Measurements from ENCODE around the gene MYZAP. TPM values are rescaled to one million over a fixed set of nuclear protein-coding genes. Genes with fewer than 3 reads are reported as not detected.

Gene MYZAP
- polyA plus RNA-seq, 2 of the 4 experiments (the other 2 are of a cell fraction) = 1.2 to 2.4 TPM

- TF ChIP-seq SMC3 (IDR thresholded peaks at IDR 0.05) (no peak), TFCP2L1 (CRISPR knock-in tag; IDR thresholded peaks at IDR 0.05) (no peak), ZNF302 (CRISPR knock-in tag; IDR thresholded peaks at IDR 0.05) (no peak), RAD21 (conservative IDR thresholded peaks at IDR 0.05 in 1 of 2, IDR thresholded peaks at IDR 0.05 in 1 of 2) (no peak), ZSCAN20 (CRISPR knock-in tag; IDR thresholded peaks at IDR 0.05) (no peak)
- ChIA-PET CTCF (interaction anchor here (0.8 to 3.8 kb wide), 9 partner anchors 9 to 443 kb away, joined by 3 to 18 read pairs (median 3); no protein-coding TSS in a partner anchor), POLR2A (interaction anchor here (0.9 kb wide), 1 partner anchor 11 kb away, joined by 3 read pairs; no protein-coding TSS in a partner anchor)
- ATAC-seq (no peak), FAIRE-seq (no peak), DNase-seq (ENCODE audit: low read depth in 1 of 2, low spot score in 1 of 2) (no peak)
- no peaks in the 10 kb centered on the region for H3K9me3 ChIP-seq
- H3K4me3 ChIP-seq = no peak overlapping the region
- 82% methylated on average over 10 of the region's 10 CpGs for WGBS (ENCODE audit: missing lambda C conversion rate)
- H3K4me1 ChIP-seq = peaks cover 5% of the 10 kb centered on the region; the same call in 1 of the 3 replicates
- no peak overlapping the region for H3K4me2 ChIP-seq
- H3K27ac ChIP-seq = no peak overlapping the region
These were observed 7.6 kb downstream of the MYZAP start for GRCh38 chr15:57599296-57599810.

- ChIA-PET POLR2A (no interaction called here), CTCF (interaction anchor here (1.1 to 3.8 kb wide), 5 partner anchors 10 to 40 kb away, joined by 3 to 18 read pairs (median 4); no protein-coding TSS in a partner anchor)
- no peak overlapping the region for H3K4me2 ChIP-seq
- no peaks in the 10 kb centered on the region for H3K9me3 ChIP-seq
- no peak for FAIRE-seq
- no peak overlapping the region for H3K4me3 ChIP-seq
- no peak overlapping the region for H3K27ac ChIP-seq
- no peak for ATAC-seq
- WGBS (ENCODE audit: missing lambda C conversion rate) = 39% methylated on average over 1 of the region's 1 CpG
- TF ChIP-seq RCOR1 (IDR thresholded peaks at IDR 0.05; ENCODE audit: low read depth, low read length) = no peak
- TF ChIP-seq CBX2 (IDR thresholded peaks at IDR 0.05; ENCODE audit: borderline replicate concordance, low read depth) = no peak
- no peak for TF ChIP-seq ZFP36 (IDR thresholded peaks at IDR 0.05; ENCODE audit: borderline replicate concordance, partially characterized antibody)
- TF ChIP-seq RFX5 (IDR thresholded peaks at IDR 0.05) = no peak
- TF ChIP-seq FOSB (CRISPR knock-in tag; IDR thresholded peaks at IDR 0.05) = no peak
- no peak for TF ChIP-seq E2F6 (IDR thresholded peaks at IDR 0.05; ENCODE audit: borderline replicate concordance, low read depth)
- no peak for TF ChIP-seq HES2 (IDR thresholded peaks at IDR 0.05)
- TF ChIP-seq HDAC2 (IDR thresholded peaks at IDR 0.05) = no peak
- H3K4me1 ChIP-seq = peaks cover 5% of the 10 kb centered on the region; the same call in 1 of the 3 replicates
- no peak for DNase-seq (ENCODE audit: low read depth in 1 of 2, low spot score in 1 of 2)
These were observed 8.5 kb downstream of the MYZAP start for GRCh38 chr15:57600197-57600596.

- 80% methylated on average over 10 of the region's 10 CpGs for WGBS (ENCODE audit: missing lambda C conversion rate)
- Histone ChIP-seq H3K4me1 (peaks cover 29% of the 10 kb centered on the region), H3K9me3 (no peaks in the 10 kb centered on the region), H3K4me3 (no peak overlapping the region), H3K4me2 (no peak overlapping the region), H3K27ac (no peak overlapping the region)
- ChIA-PET CTCF (interaction anchor here (14.8 kb wide), 1 partner anchor 42 kb away, joined by 286 read pairs; no protein-coding TSS in a partner anchor), POLR2A (no interaction called here)
- FAIRE-seq (no peak), ATAC-seq (no peak), DNase-seq (ENCODE audit: low read depth in 1 of 2, low spot score in 1 of 2) (no peak)
- TF ChIP-seq FOSB (CRISPR knock-in tag; IDR thresholded peaks at IDR 0.05) (no peak), HEYL (CRISPR knock-in tag; IDR thresholded peaks at IDR 0.05) (no peak), POLR2A (IDR thresholded peaks at IDR 0.05; ENCODE audit: low read length) (no peak), HMGXB4 (CRISPR knock-in tag; IDR thresholded peaks at IDR 0.05; ENCODE audit: borderline replicate concordance) (no peak), NPAS2 (CRISPR knock-in tag; IDR thresholded peaks at IDR 0.05; ENCODE audit: borderline replicate concordance) (no peak), ZSCAN20 (CRISPR knock-in tag; IDR thresholded peaks at IDR 0.05) (no peak), HOXB5 (CRISPR knock-in tag; IDR thresholded peaks at IDR 0.05) (no peak), GATA3 (IDR thresholded peaks at IDR 0.05; ENCODE audit: borderline replicate concordance) (no peak), CHD4 (IDR thresholded peaks at IDR 0.05; ENCODE audit: borderline replicate concordance) (no peak), KDM5A (IDR thresholded peaks at IDR 0.05) (no peak), CBX2 (IDR thresholded peaks at IDR 0.05; ENCODE audit: borderline replicate concordance, low read depth) (no peak), CTCF (IDR thresholded peaks at IDR 0.05) (no peak), FOXS1 (CRISPR knock-in tag; IDR thresholded peaks at IDR 0.05) (no peak), ZNF302 (CRISPR knock-in tag; IDR thresholded peaks at IDR 0.05) (no peak)
These were observed 12.8 kb downstream of the MYZAP start for GRCh38 chr15:57604507-57604906.
